Ammon's horn (tissue), 1 donor: ENCODE data around the gene TXNL1.
"Not testable (repeated sequence)": the region's sequence is repeated elsewhere in the genome, so short reads cannot be mapped to it uniquely, and the experiment has no call there.

Source experiments
- DNase-seq: peaks from one replicate; pipeline ENCODE4 v3.0.0-alpha.2; 2016; ENCODE audit warnings: low spot score

TXNL1 gene

GRCh38 chr18:56645415-56646016, 7.1 kb upstream of the TXNL1 start:
- no peak for DNase-seq

GRCh38 chr18:56643381-56643780, 5.0 kb upstream of the TXNL1 start:
- no peak for DNase-seq

- no peak for DNase-seq
Observed at GRCh38 chr18:56641714-56642337, 3.4 kb upstream of the TXNL1 start.

- DNase-seq: no peak
Observed at GRCh38 chr18:56639571-56639970, 1.2 kb upstream of the TXNL1 start.

- no peak for DNase-seq
Observed at GRCh38 chr18:56639104-56639381, 651 bp upstream of the TXNL1 start.

GRCh38 chr18:56637711-56638231, 621 bp downstream of the TXNL1 start:
- no peak for DNase-seq

- no peak for DNase-seq
Observed at GRCh38 chr18:56637176-56637575, 1.2 kb downstream of the TXNL1 start.

GRCh38 chr18:56635007-56635406, 3.4 kb downstream of the TXNL1 start:
- DNase-seq: no peak

GRCh38 chr18:56632070-56633022, 6.0 kb downstream of the TXNL1 start:
- no peak for DNase-seq

- no peak for DNase-seq
Observed at GRCh38 chr18:56627991-56628390, 10.4 kb downstream of the TXNL1 start.

- DNase-seq: no peak
Observed at GRCh38 chr18:56615738-56616520, 22.5 kb downstream of the TXNL1 start.

GRCh38 chr18:56606618-56607017, 31.8 kb downstream of the TXNL1 start:
- no peak for DNase-seq

- no peak for DNase-seq
Observed at GRCh38 chr18:56598422-56598821, 40.0 kb downstream of the TXNL1 start.

- DNase-seq: no peak
Observed at GRCh38 chr18:56593906-56594305, 44.5 kb downstream of the TXNL1 start.

GRCh38 chr18:56580026-56580425, 58.4 kb downstream of the TXNL1 start:
- DNase-seq: no peak

GRCh38 chr18:56579451-56579850, 58.9 kb downstream of the TXNL1 start:
- DNase-seq: no peak

GRCh38 chr18:56576826-56577573, 61.4 kb downstream of the TXNL1 start:
- DNase-seq: peak; percentile 48

GRCh38 chr18:56575819-56576663, 62.4 kb downstream of the TXNL1 start:
- peak; percentile 77 for DNase-seq

GRCh38 chr18:56574861-56575260, 63.5 kb downstream of the TXNL1 start:
- no peak for DNase-seq

GRCh38 chr18:56572267-56572666, 66.1 kb downstream of the TXNL1 start:
- not testable (repeated sequence) for DNase-seq
